NCI-H226 (cell line): ENCODE results near the gene LIMD2.
"Not testable (repeated sequence)": the region's sequence is repeated elsewhere in the genome, so short reads cannot be mapped to it uniquely, and the experiment has no call there.

Experiments used
- DNase-seq: peaks from one replicate; pipeline ENCODE4 v3.0.0-alpha.2; 2015

Gene LIMD2

GRCh38 chr17:63699638-63700527 is at the start of gene LIMD2:
LIMD2 (minus strand) TSS chr17:63700125; CDS start chr17:63699298, 827 bp downstream.
- no peak for DNase-seq

- peak; percentile 97 for DNase-seq
Observed at GRCh38 chr17:63741408-63742173, 41.7 kb upstream of the LIMD2 start, which contains the start of gene STRADA. STRADA (minus strand) TSS chr17:63741799; CDS start chr17:63728369, 13,430 bp downstream.

- no peak for DNase-seq
Observed at GRCh38 chr17:63741143-63741407, 41.1 kb upstream of the LIMD2 start.

GRCh38 chr17:63740464-63741142 is 40.7 kb upstream of the LIMD2 start:
- no peak for DNase-seq

- no peak for DNase-seq
Observed at GRCh38 chr17:63735691-63736090, 35.8 kb upstream of the LIMD2 start.

GRCh38 chr17:63722403-63722802 is 22.5 kb upstream of the LIMD2 start:
- no peak for DNase-seq

GRCh38 chr17:63720194-63720593 is 20.3 kb upstream of the LIMD2 start:
- DNase-seq: not testable (repeated sequence)

GRCh38 chr17:63718988-63719387 is 19.1 kb upstream of the LIMD2 start:
- DNase-seq: no peak

GRCh38 chr17:63716426-63716825 is 16.5 kb upstream of the LIMD2 start:
- no peak for DNase-seq

GRCh38 chr17:63714550-63715277 is 14.8 kb upstream of the LIMD2 start:
- DNase-seq: no peak

GRCh38 chr17:63709110-63709509 is 9.2 kb upstream of the LIMD2 start:
- no peak for DNase-seq

GRCh38 chr17:63707151-63707550 is 7.2 kb upstream of the LIMD2 start:
- DNase-seq: no peak

GRCh38 chr17:63706336-63707082 is 6.6 kb upstream of the LIMD2 start:
- DNase-seq: no peak

- DNase-seq: no peak
Observed at GRCh38 chr17:63705657-63706056, 5.7 kb upstream of the LIMD2 start.

GRCh38 chr17:63704836-63705235 is 4.9 kb upstream of the LIMD2 start:
- no peak for DNase-seq

- no peak for DNase-seq
Observed at GRCh38 chr17:63704259-63704576, 4.3 kb upstream of the LIMD2 start.

GRCh38 chr17:63703556-63704258 is 3.8 kb upstream of the LIMD2 start:
- no peak for DNase-seq

- no peak for DNase-seq
Observed at GRCh38 chr17:63703029-63703428, 3.1 kb upstream of the LIMD2 start.

GRCh38 chr17:63702721-63703015 is 2.7 kb upstream of the LIMD2 start:
- no peak for DNase-seq

- no peak for DNase-seq
Observed at GRCh38 chr17:63701868-63702720, 2.2 kb upstream of the LIMD2 start.

- no peak for DNase-seq
Observed at GRCh38 chr17:63701456-63701820, 1.5 kb upstream of the LIMD2 start.
